CD4-positive, alpha-beta T cell treated with Interleukin-1 beta for 1 hour (primary cell): Measurements from ENCODE around the gene CADM1.

Source experiments
- DNase-seq, 2 donors: peaks; one replicate each; pipeline ENCODE4 v3.0.0-alpha.2; 2020 to 2022

The CADM1 gene

DNA sequence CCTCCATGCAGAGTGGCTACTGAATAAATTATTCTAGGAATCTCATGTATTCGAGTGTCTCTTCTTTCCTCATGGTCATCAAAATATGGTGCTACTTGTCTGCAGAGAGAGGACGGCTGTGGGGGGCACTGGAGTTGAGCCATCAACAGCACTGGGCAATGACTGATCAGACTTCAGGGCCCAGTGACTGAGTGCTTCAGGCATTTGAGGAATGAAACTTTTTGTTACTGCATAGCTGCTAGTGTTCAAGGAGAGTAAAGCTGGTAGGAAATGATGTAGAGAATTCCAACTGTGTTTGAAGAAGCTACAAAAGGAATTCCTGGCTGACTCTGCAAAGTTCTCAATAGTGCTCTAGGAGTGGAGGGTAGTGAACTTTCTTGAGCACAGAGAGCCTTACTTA lies 277.7 kb downstream of the CADM1 start:
- no peak for DNase-seq

DNA sequence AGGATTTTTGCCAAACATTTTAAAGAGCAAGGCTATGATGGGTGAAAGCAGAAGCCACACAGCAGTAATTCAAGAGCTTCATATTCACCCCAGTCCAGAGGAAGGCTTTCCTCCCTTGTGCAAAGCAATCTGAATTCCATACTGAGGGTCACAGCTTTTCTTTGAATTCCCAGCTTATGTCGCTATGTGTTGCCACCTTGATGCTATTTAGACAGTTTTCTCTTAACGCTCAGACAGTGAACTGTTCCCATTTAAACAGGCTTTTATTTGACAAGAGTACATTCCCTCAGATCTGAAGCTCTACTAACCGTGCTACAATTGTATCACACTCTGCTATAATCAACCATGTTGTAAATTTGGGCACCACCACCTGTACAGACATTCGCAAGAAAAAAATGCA lies 279.7 kb downstream of the CADM1 start:
- no peak for DNase-seq

DNA sequence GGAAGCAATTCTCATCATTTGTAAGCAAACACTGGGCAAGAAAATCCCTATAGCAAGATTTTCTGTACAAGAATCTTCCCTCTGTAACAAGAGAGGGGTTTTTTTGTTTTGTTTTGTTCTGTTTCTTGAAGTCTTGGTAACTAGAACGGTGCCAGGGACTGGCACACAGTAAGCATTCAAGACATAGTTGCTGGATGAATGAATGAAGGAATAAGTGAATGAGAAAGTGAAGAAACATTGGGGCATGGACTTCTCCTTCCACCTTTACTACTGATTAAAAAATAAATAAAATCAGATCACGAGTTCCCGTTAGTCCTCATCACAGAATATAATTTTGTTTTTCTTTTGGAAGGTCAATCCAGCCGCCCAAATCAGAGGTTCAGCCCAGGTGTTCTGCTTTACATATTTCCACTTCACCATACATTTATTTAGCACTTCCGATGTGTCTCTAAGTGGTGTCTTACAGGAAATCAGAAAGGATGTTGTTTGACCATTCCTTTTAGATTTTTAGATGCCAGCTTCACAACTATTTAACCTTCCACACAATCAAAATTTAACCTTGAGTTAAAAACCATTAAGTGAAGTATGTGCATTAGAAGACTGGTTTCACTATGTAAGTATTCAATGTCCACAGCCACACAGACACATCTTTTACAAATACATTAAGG lies 281.2 kb downstream of the CADM1 start:
- peak in 1 of 2 donors; percentile 4 for DNase-seq

DNA sequence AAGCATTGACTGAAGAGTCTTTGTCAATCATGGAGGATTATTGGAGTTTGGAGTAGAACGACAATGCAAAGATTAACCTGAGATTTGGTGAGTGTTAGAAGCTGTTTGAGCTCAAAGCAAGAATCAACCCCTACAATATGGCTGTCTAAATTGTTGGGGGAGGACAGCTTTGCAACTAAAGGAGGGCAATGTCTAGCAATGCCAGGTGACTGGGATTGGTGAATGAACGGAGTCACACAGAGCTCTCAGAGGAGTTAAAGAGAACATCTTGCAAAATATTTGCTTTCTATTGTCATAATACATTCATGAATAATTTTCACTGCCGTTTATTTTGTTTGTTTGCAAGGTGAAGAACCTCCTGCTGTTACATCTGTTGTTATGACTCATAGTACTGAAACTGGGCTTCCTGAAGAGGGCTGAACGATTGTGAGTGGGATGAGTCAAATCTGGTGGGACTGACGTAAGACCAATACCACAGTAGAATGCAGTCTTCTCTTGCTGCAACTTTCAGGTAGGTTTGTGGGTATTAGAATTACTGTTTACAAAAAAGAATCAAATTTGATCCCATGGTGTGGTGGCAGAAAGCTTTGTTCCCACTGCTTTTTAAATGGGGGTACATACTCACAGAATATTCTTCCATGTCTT lies 281.9 kb downstream of the CADM1 start:
- peak; percentile 9 to 40 for DNase-seq

DNA sequence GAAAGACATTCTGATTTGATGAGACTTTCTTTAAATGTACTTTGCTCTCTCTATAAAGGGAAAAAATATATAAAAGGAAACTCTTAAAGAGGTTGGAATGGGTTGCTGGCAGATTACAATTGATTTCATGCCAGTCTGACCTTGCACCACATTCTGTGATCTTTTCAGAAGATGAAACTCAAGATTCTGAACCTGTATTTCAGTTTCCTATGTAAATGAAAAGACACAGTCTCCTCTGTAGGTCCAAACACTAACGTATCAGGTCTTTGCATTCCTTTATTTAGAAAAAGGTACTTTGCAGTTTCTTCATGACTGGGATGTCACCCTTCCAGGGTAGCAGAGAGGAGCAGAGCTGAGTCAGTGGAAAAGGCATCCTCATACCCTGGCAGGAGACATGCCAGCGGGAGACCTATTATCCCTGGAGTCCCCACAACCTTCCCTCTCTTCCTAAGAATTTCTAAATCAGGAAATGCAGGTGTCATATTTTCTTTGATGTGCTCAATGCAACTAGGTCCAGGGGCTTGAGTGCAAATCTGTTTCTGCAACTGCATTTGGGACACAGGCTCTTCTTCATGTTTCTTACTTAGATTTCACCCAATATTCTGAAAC lies 282.6 kb downstream of the CADM1 start:
- no peak for DNase-seq

DNA sequence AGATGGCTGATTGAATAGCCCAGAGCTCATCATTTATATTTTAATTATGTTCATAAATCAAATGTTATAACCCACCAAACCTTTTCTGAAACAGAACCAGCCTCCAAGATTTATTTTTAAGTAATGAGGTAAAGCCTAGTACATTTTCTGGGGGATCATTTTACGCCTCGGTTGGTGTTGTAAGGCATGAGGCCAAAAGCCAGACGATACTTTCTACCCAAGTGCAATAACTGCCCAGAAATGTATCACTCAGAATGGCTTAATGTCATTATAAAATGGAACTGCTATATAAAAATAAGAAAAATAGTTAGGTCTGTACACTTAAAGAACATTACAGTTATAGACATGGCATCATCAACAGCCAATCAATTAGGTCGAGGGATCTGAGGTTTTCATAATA lies 283.3 kb downstream of the CADM1 start:
- no peak for DNase-seq

DNA sequence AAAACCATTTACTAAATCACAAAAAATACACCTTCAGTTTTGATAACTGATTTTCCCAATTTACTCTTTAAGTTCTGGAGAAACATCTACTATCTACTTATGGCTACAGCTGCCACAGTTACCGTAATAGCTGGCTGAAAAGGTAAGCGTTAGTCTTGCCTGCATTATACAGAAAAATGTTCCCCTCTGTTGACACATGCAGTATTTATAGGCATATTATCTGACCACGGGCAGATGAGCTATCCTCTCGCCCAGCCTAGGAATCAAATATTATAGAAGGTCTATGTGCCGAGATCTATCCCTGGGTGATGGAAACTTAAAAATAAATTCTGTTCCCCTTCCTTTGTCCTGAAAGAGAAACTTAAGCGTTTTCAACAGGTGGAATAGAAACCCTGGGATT lies 283.8 kb downstream of the CADM1 start:
- no peak for DNase-seq

DNA sequence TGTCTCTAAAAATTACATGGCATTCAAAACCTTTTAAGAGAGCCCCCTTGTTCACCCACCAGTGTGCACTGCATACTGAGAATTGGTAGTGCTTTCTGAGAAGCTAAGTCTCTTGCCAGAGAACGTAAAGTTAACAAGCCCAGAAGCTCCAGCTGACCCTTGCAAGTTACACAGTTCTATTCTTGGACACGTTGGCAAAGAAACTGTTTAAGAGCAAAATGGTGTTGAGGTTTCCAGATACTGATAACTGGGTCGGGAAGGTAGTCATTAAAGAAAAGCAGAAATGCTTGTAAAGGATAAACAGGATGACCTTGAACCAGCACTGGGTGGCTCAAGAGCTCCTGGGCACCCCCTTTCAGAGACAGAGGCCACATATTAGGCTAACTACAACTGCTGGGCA lies 284.8 kb downstream of the CADM1 start:
- no peak for DNase-seq

DNA sequence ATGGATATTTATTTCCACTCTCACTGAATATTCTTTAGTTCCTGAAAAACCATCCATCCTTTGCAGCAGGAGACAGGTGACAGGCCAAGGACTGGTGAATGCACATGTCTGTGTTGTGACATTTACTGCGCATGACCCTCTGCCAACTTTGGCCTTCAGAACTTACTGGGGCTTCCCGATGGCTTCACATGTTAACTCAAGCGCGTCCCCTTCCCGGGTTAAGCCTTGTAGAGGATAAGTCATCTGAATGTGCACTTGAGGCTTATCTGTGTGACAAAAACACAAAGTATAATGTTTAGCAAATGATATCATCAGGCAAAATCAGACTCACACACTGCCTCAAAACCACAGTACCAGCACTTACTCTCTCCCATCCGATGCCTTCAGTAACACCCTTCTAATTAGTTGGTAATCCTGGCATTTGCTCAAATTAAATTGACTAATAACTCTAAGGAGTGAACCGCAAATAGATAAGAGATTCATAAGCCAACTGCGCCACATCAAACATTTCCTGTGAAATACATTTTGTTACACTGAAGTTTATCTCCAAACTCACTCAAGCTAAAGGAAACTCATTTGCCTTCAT lies 286.4 kb downstream of the CADM1 start:
- peak in 1 of 2 donors; percentile 24 for DNase-seq

DNA sequence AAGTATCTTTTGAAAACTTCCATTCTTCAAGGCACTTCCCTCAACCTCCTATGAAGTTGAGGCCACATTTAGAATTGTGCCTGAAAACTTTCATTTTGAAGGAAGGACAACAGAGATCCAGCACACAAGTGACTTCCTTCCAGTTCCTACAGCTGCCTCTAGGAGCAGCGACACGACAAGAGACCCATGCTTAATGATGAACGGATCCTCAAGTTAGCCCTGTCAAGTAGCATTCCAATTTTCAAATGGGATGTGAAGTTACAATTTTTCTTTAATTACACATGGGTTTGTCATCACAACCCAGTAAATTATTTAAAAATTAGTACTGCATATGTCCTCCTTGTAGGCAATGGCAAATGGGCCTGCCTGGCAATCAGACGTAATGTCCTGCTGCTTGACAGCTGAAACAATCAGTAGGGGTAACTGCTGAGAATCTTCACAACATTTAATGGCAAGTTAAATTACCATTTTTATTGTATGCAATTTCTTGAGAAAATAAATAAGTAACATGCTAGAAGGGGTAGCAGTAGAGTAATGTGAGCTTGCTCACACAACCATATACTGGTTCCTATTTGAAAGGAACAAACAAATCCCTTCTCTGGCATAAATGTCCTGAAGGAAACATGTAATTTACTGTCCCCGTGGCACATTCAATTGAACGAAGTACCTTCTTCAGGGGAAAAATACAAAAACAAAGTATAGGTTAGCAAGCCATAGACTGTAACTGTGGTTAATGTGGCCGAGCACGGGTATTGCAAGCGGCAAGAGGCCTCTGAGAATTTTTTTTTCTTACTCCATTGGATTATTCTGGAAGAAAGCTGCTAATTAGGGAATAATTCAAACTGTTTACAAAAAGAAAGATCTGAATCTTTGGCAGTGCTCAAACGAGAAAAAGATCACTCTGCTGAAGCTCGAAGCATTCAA lies 288.3 kb downstream of the CADM1 start:
- no peak for DNase-seq

DNA sequence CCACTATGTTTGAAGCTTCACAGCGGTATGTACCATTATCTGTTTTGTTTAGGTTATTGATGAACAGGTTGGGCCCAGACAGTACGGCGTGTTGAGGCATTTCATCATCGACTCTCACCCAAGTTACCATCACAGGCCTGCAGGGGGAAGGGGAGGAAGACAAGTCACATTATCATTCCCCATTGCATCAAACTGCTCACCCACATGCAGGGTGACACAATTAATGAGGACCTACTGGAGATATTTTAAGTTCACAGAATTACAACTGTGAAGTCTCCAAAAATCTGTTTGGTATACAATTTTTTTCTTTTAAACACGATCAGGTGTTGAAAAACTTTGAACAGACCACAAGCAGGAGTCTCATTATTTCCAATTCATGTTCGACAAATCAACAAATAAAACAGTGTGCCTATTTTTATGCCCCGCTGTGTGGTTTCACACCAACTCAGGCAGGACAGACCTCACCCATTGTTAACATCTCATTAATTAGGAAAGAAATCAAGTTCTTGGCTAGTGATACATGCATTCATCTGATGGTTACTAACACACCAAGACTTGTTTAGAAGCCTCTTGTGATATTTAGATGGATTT lies 289.5 kb downstream of the CADM1 start:
- DNase-seq = peak in 1 of 2 donors; percentile 13

DNA sequence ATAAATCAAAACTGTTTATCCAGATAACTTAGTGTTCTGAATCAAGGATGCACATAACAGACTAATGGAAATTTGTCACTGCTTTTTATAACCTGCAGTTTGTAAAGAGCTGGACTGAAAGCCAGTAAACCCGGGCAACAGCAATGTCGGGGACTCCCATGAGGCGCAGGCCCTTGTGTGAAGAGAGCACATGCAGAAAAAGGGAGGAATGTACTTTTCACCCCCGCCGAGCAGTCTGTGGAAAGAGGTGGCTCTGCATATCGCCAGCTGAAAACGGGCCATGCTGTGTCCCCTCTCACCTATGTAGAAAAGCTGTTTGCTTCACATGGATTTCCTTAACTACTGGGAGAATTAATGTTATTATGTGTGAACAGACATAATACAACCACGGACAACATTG lies 291.2 kb downstream of the CADM1 start:
- no peak for DNase-seq

DNA sequence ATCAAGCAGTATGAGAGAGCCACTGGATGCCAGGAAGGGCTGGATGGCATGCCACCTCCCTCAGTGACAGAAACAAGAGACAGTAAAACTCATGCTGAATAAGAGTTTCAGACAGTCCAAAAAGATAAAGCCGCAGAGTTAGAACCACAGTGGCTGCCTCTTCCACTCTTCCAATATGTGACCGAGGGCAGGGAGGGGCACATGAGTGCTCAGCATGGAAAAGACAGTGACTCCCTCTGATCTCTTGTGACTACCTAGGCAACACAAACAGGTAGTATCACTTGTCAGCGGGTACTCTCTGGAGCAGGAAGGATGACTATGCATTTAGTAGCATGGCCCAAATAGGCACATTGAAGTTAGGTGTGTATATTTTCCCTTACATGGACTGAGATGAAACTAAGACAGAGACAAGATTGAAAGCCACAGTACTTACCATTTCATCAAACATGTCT lies 295.4 kb downstream of the CADM1 start:
- no peak for DNase-seq

DNA sequence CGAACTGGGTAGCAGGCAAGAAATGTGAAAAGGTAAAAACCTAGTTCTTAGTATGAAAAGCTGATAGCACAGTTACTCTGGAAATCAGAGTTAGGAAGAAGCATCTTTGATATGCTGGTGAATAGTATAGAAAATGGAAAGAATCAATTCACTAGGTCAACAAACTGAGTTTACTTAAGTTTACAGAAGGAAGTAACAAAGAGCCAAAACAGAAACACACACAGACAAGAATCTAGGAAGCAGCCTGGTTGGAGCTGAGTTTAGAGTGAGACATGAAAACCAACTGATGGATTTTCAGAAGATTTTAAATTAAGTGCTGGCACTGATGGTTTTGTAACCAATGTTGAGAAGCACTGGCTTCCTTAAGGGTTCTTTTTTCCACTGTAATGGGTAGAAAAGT lies 296.3 kb downstream of the CADM1 start:
- no peak for DNase-seq

DNA sequence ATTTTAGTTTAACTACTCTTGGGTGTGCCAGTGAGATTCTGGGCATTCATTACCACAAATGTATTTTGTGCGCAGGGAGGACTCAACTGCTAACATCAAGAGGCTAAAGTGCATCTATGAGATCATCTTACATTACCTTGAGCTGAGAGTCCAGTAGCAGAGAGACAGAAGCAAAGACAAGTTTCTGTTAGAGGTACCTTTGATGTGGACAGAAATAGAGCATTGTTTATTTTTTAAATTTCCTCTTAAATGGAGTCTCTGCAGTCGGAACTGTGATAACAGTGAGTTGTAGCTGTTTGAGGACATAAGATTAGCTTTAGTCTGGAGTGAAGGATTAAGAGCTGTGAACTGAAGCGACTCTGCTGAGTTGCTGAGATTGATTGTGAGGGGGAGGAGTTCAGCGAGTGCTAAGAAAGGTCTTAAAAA lies 297.0 kb downstream of the CADM1 start:
- DNase-seq = no peak

DNA sequence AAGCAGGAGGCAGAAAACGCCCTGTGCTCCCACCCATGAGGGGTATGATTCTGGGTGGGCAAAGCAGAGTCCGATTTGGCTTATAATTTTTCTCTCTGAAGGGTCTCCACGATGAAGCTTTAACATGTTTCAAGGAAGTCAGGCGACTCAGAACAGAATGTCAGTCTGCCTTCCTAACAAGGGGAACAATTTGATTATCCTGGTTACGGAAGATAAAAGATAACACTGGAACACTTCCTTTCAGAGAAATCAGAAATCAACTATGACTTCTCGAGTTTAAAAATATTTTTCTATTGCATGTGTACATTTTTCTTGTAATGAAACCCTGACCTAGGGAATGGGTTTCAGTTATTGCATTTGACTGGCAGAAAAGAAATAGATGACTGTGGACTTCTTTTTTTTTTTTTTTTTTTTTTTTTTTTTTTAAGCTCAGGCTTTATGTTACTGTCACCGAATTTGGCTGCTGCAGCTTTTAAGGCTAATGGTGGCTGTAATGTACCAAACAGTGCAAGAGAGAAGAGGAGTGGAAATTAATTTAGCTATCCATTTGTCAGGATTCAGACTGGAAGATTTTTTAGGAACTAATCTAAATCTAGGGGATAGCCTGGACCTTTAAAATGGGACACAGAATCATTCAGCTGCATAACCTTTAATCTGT lies 297.7 kb downstream of the CADM1 start:
- no peak for DNase-seq

DNA sequence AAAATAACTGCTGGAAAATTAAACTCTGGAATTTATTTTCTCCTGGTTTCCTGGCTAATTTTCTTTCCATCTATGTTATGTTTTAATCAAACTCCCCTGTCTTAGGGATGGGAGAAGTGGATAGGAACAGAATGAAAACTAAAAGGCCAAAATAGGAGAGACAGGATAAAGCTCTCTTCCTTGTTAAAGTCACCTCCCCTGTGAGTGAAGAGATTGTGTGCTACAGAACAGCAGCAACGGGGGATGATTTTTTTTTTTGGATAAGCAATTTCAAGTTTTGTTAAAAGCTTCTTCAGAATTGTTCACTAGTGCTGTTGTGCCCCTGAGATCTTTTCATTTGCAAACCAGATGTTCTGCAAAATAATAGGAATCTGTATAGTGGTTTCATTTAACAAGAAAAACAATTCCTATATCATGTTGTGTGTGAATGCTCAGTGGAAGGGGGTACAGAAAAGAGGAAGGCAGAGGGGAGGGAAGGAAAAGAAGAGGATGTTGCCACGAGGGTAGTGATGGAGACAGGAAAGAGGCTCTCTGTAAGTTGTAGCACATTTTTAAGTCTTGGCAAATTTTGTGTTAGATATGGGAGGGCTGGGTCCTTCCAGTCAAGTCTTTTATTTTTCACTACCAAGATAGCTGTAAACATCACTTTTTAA lies 301.2 kb downstream of the CADM1 start:
- DNase-seq = no peak

DNA sequence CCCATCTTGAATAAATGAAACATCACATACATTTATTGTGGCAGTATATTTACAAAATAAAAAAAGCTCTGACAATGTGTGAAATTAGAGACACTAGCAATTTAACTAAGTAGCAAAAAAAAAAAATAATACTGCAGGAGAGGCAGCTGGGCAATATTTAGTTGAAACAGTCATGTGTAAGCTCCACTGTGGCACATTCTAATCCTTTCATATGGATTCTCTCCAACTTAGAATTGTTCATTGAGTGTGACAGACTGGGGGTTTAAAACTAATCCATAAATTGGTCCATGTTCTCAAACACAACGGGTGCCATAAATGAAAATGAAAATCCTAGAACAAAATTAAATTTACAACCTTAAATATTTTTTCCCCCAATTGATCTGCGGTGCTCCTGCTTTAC lies 302.1 kb downstream of the CADM1 start:
- no peak for DNase-seq

DNA sequence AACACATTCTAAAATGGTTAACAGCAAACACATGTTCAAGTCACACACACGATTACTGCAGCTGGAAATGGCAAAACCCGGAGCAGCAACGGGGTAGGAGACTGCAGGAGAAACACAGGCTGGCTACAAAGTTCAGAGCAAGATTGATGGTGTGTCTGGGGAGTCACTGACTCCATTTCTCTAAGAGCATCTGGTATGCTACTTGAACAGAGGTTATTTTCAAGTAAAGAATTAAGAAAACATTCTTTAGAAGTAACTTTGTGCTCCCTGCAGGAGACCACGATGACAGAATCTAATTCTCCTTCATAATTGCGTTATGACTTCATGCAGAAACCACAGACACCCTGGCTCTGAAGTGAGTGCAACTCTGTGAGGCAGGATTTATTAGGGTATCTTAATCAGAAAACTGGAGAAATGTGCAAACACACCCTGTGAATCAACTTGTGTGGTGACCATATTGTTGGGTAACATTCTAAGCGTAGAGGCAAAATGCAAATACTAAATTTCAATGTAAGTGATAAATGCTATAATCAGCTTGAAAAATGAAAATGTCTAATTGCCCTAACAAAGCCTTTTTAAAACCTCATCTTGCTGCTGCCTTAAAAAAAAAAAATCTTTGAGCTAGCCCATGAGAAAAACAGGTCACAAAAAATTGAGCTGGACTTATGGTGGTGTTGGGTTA lies 303.0 kb downstream of the CADM1 start:
- no peak for DNase-seq

DNA sequence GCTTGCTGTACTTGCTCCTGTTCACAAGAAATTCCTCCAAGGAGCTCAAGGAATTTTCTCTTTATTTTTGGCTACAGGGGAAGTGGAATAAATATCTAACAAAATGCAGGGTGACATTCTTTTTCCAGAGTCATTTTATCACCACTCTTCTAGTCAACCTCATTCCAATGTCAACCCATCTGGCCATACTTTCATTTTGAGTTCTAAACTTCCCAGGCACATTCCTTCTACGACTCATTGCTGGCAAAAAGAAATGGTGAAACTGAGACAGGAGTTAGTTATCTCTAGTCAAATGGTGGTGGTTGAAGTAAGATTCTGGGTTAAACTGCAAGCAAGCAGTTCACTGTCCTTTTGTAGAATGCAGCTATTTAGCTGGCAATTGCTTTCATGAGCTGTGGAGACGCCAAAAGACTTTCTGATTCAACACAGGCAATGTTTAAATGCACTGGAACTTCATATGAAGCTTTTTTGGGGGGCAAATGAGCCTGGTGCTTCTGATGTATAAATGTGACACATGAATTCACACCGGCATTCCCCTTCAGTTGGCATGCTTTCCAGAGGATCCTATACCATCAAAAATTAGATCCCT lies 304.6 kb downstream of the CADM1 start:
- DNase-seq = no peak
